GM23338 (cell line): Measurements from ENCODE around the gene LMO1. TPM values are rescaled to one million over a fixed set of nuclear protein-coding genes. Genes with fewer than 3 reads are reported as not detected.

Source experiments
- ATAC-seq: fragments of 200-7000 bp; cut with Tn5 transposase; 3 replicates; pipeline ENCODE4 v1.9.1; 2020
- DNase-seq: peaks from one replicate; pipeline ENCODE4 v3.0.0-alpha.2; 2015; ENCODE audit warnings: low spot score
- H2AFZ ChIP-seq: fragments of 200-600 bp; sonication (generic); 2 replicates; pipeline ENCODE4 v1.8.0; 2016; ENCODE audit warnings: antibody characterized with exemption, mild to moderate bottlenecking, moderate library complexity
- H3F3A ChIP-seq: fragments of 200-600 bp; sonication (generic); replicated peaks from 2 replicates; pipeline ENCODE4 v1.8.0; 2017; ENCODE audit warnings: antibody characterized with exemption, mixed run types, low read depth
- H3K27ac ChIP-seq: fragments of 200-600 bp; sonication (generic); 2 replicates; pipeline ENCODE4 v1.6.1; 2016; ENCODE audit warnings: low read depth
- H3K27me3 ChIP-seq: fragments of 200-600 bp; sonication (generic); 2 replicates; pipeline ENCODE4 v1.8.0; 2016; ENCODE audit warnings: mild to moderate bottlenecking, mixed run types, moderate library complexity; ENCODE audit not compliant: insufficient read depth
- H3K36me3 ChIP-seq: fragments of 200-600 bp; sonication (generic); 2 replicates; pipeline ENCODE4 v1.8.0; 2016; ENCODE audit warnings: mild to moderate bottlenecking; ENCODE audit not compliant: insufficient read depth
- H3K4me1 ChIP-seq: fragments of 200-600 bp; sonication (generic); 2 replicates; pipeline ENCODE4 v1.8.0; 2016; ENCODE audit warnings: mild to moderate bottlenecking, moderate library complexity; ENCODE audit not compliant: insufficient read depth
- H3K4me2 ChIP-seq: fragments of 200-600 bp; sonication (generic); 2 replicates; pipeline ENCODE4 v1.7.1; 2017; ENCODE audit warnings: mixed run types
- H3K4me3 ChIP-seq: fragments of 200-600 bp; sonication (generic); 2 replicates; pipeline ENCODE4 v1.6.1; 2016; ENCODE audit warnings: mixed run types
- H3K79me2 ChIP-seq: fragments of 200-600 bp; sonication (generic); replicated peaks from 2 replicates; pipeline ENCODE4 v1.8.0; 2017; ENCODE audit warnings: mild to moderate bottlenecking; ENCODE audit not compliant: insufficient read depth
- H3K9me2 ChIP-seq: fragments of 200-600 bp; sonication (generic); 2 replicates; pipeline ENCODE4 v1.8.0; 2017; ENCODE audit not compliant: insufficient read depth
- H4K20me1 ChIP-seq: fragments of 200-600 bp; sonication (generic); replicated peaks from 2 replicates; pipeline ENCODE4 v1.8.0; 2017; ENCODE audit warnings: mild to moderate bottlenecking; ENCODE audit not compliant: insufficient read depth
- H3K27ac Mint-ChIP-seq: 2 replicates; pipeline ENCODE4 v1.8.0; 2020; ENCODE audit warnings: inconsistent platforms, mild to moderate bottlenecking, moderate library complexity, mixed read lengths
- H3K27me3 Mint-ChIP-seq: 3 replicates; pipeline ENCODE4 v1.8.0; 2022; ENCODE audit warnings: low read depth, mild to moderate bottlenecking, moderate library complexity, mixed read lengths, inconsistent platforms; ENCODE audit not compliant: insufficient read depth, poor library complexity
- H3K36me3 Mint-ChIP-seq: 3 replicates; pipeline ENCODE4 v1.8.0; 2021; ENCODE audit warnings: low read depth, mild to moderate bottlenecking, inconsistent platforms, moderate library complexity, mixed read lengths
- H3K4me1 Mint-ChIP-seq: 3 replicates; pipeline ENCODE4 v1.8.0; 2020; ENCODE audit warnings: mild to moderate bottlenecking, inconsistent platforms, mixed read lengths
- H3K4me3 Mint-ChIP-seq: 3 replicates; pipeline ENCODE4 v1.8.0; 2021; ENCODE audit warnings: moderate library complexity, mild to moderate bottlenecking, inconsistent platforms, mixed read lengths
- H3K9me3 Mint-ChIP-seq: 3 replicates; pipeline ENCODE4 v1.8.0; 2020; ENCODE audit warnings: moderate library complexity, mild to moderate bottlenecking, inconsistent platforms, mixed read lengths
- CREB1 ChIP-seq: fragments of 250-450 bp; sonication (Bioruptor Pico); IDR thresholded peaks from 2 replicates; pipeline ENCODE4 v1.5.0; 2020; ENCODE audit warnings: low read depth, mild to moderate bottlenecking, moderate library complexity
- CTCF ChIP-seq, 2 experiments: fragments of 200-600 bp in 1 of 2; sonication (generic) in 1 of 2; conservative IDR thresholded peaks; 2 replicates each; pipeline versions ENCODE4 v1.5.1 to v1.6.1; 2016 to 2017; ENCODE audit warnings: antibody characterized with exemption in 2 of 2, low read depth in 2 of 2, mild to moderate bottlenecking in 2 of 2, moderate library complexity in 1 of 2
- ETS1 ChIP-seq: IDR thresholded peaks from 2 replicates; pipeline ENCODE4 v1.6.1; 2016; ENCODE audit warnings: antibody characterized with exemption
- EZH2 ChIP-seq: fragments of 200-600 bp; sonication (generic); IDR thresholded peaks from one replicate; pipeline ENCODE4 v1.8.0; 2017; ENCODE audit warnings: antibody characterized with exemption, mild to moderate bottlenecking, low read depth; ENCODE audit not compliant: unreplicated experiment
- JUNB ChIP-seq: IDR thresholded peaks from one replicate; pipeline ENCODE4 v1.6.1; 2016; ENCODE audit warnings: antibody characterized with exemption; ENCODE audit not compliant: unreplicated experiment
- NANOG ChIP-seq: IDR thresholded peaks from 2 replicates; pipeline ENCODE4 v1.6.1; 2016; ENCODE audit warnings: antibody characterized with exemption, borderline replicate concordance
- REST ChIP-seq: IDR thresholded peaks from one replicate; pipeline ENCODE4 v1.6.1; 2018; ENCODE audit warnings: antibody characterized with exemption; ENCODE audit not compliant: unreplicated experiment
- STAT1 ChIP-seq: IDR thresholded peaks from one replicate; pipeline ENCODE4 v1.6.1; 2016; ENCODE audit warnings: antibody characterized with exemption; ENCODE audit not compliant: unreplicated experiment
- ZNF114 ChIP-seq: fragments of 250-450 bp; sonication (Bioruptor Pico); IDR thresholded peaks from 2 replicates; pipeline ENCODE4 v1.5.0; 2020; ENCODE audit warnings: mild to moderate bottlenecking, moderate library complexity
- ZNF462 ChIP-seq: fragments of 250-450 bp; sonication (Bioruptor Pico); IDR thresholded peaks from 2 replicates; pipeline ENCODE4 v1.5.0; 2020; ENCODE audit warnings: mild to moderate bottlenecking, moderate library complexity
- polyA plus RNA-seq: library from polyadenylated mRNA; unstranded; fragments of >200 nt; fragmentation: Nextera tagmentation; extraction: Ambion mirVana; gene quantifications from 2 replicates; pipeline ENCODE4 v1.2.1, GENCODE V29; 2016
- total RNA-seq: library from RNA; depleted of rRNA; stranded (reverse); fragments of >200 nt; shearing (Covaris generic); gene quantifications from 2 replicates; pipeline ENCODE4 v1.2.3, GENCODE V29; 2014

Gene LMO1
- total and polyA plus RNA-seq, 2 experiments from 2014 or later, result 0.40 TPM; not detected in 1

- Mint-ChIP-seq H3K27me3 (peaks cover 55% of the 10 kb centered on the region), H3K36me3 (no peaks in the 10 kb centered on the region), H3K4me1 (peaks cover 6% of the 10 kb centered on the region; the same call in 2 of the 3 replicates), H3K4me3 (no peak overlapping the region), H3K9me3 (no peaks in the 10 kb centered on the region), H3K27ac (no peak overlapping the region)
- no peak overlapping the region for H2AFZ ChIP-seq
- peaks cover 62% of the 10 kb centered on the region for H3K27me3 ChIP-seq
- DNase-seq, result no peak
- H4K20me1 ChIP-seq, result no peaks in the 10 kb centered on the region
- no peaks in the 10 kb centered on the region for H3K36me3 ChIP-seq
- H3K79me2 ChIP-seq, result no peaks in the 10 kb centered on the region
- no peak overlapping the region for H3K4me2 ChIP-seq
- no peak for ATAC-seq
- TF ChIP-seq STAT1, result no peak
- TF ChIP-seq CREB1 (CRISPR knock-in tag), result no peak
- no peak for TF ChIP-seq ETS1
- no peak for TF ChIP-seq REST
- no peak for TF ChIP-seq NANOG
- TF ChIP-seq ZNF114 (CRISPR knock-in tag), result no peak
- TF ChIP-seq EZH2, result no peak
- TF ChIP-seq ZNF462, result no peak
- no peak for TF ChIP-seq CTCF (conservative IDR thresholded peaks at IDR 0.05; ENCODE audit: low read depth in 2 of 2)
- TF ChIP-seq JUNB, result no peak
- H3F3A ChIP-seq, result 0 out of 2 replicates have a peak, but pooled peaks cover 3% of the 10 kb centered on the region
- no peaks in the 10 kb centered on the region; the same call in 1 of the 2 replicates for H3K4me1 ChIP-seq
- H3K9me2 ChIP-seq, result no peaks in the 10 kb centered on the region
- no peak overlapping the region for H3K4me3 ChIP-seq
- no peak overlapping the region for H3K27ac ChIP-seq
Observed at GRCh38 chr11:8260202-8260966, 3.3 kb downstream of the LMO1 start.
